HG03442 (cell line): ENCODE data around the gene GCLC.
A peak's percentile ranks its signal among the peaks of the same experiment; 100 is the strongest.

ENCODE experiments used
- ATAC-seq: cut with Tn5 transposase; IDR thresholded peaks from one replicate; pipeline ENCODE4 v1.9.1; 2021; ENCODE audit warnings: mild to moderate bottlenecking, moderate library complexity; ENCODE audit not compliant: unreplicated experiment

GCLC gene

DNA sequence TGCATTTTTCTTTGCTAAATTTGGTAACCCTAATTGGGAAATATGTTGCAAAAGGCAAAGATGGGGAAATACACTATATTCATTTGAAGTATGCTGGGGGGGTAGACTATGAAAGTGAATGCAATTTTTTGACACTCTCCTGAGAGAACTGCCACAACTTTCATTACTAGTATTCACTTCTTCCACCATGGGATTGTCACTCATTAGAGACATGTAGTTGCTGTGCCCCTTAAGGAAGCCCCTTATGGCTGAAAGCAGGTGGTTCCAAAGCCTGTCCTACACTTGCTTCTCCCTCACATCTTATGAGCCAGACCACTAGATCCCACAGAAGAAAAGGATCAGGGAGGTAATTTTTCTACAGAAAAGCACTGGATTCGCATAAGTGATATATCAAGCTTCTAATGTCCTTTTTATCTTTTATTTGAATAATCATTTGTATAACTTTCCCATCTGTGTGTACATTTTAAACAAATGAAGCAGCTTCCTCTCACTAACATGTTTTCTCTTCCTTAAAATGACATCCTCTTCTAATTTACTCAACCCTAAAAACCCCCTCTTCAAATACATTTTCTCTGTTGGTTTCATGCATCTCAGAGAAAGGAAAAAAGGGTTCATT, 83.8 kb downstream of the GCLC start:
- ATAC-seq = peak; percentile 79

DNA sequence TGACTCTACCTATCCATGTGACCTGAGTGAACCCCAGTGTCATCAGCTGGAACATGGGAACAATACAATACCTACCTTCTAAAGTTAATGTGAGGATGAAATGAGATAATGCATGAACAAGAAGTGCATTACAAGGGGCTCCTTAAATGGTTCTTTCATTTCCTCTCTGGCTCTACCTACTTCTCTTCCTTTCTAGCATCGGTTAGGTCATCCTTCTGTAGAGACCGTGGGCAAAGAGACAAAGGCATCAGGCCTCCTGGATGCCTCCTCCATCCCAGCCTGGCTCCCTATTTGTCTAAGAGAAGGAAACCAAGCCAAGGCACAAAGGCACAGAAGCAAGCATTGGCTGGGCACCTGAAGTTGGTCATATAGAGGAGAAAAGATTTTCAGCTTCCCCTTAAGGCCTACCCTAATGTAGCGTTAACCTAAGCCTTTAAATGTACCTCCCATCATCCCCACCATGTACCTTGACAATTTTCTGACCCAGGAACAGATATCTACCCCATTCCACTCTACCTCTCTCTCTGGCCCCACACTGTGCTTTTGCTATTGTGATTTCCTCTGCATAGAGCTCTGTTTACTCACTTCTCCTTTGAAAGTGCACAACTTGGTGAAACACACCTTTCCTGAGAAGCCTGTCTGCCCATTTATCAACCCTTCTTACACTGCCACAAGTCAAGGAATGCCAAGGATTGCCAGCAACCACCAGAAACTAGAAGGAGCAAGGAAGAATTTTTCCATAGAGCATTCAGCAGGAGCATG, 86.6 kb downstream of the GCLC start:
- no peak for ATAC-seq

DNA sequence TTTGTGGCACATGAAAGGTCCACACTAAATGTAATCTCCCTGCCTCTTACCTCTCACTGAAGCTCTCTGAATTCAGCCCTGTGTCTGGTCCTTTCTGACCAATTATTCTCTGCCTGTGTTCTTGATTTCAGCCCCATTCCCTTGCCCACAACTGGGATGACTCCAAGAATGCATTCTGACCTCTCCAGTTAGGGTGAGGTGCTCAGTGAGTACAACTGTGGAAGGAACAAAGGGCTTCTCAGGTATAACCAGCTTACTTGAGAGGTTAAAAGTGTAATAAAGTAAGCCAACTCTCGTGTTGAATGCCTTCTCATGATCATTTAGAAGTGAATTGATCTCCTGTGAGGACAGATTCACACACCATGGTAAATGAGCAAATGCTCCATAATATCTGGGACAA, 88.1 kb downstream of the GCLC start:
- ATAC-seq = no peak

DNA sequence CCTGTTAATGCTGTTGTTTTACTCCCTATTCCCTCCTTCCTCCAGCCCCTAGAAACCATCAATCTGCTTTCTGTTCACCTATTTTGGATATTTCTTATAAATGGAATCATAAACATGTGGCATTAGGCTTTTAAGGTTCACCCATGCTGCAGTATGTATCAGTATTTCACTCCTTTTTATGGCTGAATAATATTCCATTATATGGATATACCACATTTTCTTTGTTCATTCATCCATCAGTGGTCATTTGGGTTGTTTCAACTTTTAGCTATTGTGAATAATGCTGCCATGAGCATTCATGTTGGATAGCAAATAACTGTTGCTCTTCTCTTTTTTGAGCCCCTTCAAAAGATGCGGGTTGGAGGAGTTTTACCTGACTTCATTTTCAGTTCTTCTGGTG, 89.2 kb downstream of the GCLC start:
- ATAC-seq = no peak

DNA sequence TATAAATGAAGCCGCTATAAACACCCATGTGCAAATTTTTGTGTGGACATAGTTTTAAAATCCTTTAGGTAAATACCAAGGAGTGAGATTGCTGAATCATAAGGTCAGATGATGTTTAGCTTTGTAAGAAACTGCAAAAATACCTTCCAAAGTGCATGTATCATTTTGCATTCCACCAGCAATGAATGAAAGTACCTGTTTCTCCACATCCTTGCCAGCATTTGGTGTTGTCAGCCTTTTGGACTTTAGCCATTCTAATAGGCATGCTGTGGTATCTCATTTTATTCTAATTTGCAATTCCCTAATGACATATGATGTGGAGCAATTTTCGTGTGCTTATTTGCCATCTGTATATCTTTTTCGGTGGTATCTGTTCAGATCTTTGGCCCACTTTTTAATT, 93.7 kb downstream of the GCLC start:
- ATAC-seq = no peak

DNA sequence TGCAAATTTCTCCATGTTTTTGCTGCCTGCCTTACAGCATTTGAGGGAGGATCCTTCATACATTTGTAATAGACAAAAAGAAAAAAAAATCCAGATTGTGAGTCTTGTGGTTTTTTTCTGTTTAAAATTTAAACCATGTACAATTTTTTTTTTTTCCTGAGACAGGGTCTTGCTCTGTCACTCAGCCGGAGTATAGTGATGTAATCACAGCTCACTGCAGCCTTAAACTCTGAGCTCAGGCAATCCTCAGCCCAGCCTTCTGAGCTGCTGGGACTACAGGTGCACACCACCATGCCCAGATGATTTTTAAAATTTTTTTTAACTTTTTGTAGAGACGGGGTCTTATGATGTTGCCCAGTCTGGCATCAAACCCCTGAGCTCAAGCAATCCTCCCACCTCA, 97.0 kb downstream of the GCLC start:
- no peak for ATAC-seq
